Activated T-helper 1 cell treated with anti-CD3 and anti-CD28 coated beads, Interleukin-2, amount 50 U/mL, for 16 hours (primary cell): ENCODE results near the gene NBPF9.
"Not testable (repeated sequence)": the region's sequence is repeated elsewhere in the genome, so short reads cannot be mapped to it uniquely, and the experiment has no call there.

Experiments used
- DNase-seq, 2 donors: peaks; one replicate each; pipeline ENCODE4 v3.0.0-alpha.2; 2020; ENCODE audit warnings: low read depth in 1 of 2, low spot score in 1 of 2

Gene NBPF9

GRCh38 chr1:149015522-149015921 is 87.8 kb downstream of the NBPF9 start:
- DNase-seq: not testable (repeated sequence)

- DNase-seq: not testable (repeated sequence)
Observed at GRCh38 chr1:149013513-149013912, 89.8 kb downstream of the NBPF9 start.

- not testable (repeated sequence) for DNase-seq
Observed at GRCh38 chr1:149012599-149012998, 90.8 kb downstream of the NBPF9 start.

- DNase-seq: not testable (repeated sequence)
Observed at GRCh38 chr1:149009761-149010160, 93.6 kb downstream of the NBPF9 start.

GRCh38 chr1:149008769-149009168 is 94.6 kb downstream of the NBPF9 start:
- not testable (repeated sequence) for DNase-seq

- not testable (repeated sequence) for DNase-seq
Observed at GRCh38 chr1:149008326-149008725, 95.0 kb downstream of the NBPF9 start.
